Measurements from ENCODE around the gene RTKN2. TPM values are rescaled to one million over a fixed set of nuclear protein-coding genes. Genes with fewer than 3 reads are reported as not detected.

The RTKN2 gene
- total RNA-seq, 1 experiment from 2014 or later = 14.4 TPM

- no peak for DNase-seq
- H3K27me3 Mint-ChIP-seq (ENCODE audit: low read depth) = no peaks in the 10 kb centered on the region
- H2BK15ac ChIP-seq (ENCODE audit: low read depth, low read length) = no peak overlapping the region
- H2AK5ac ChIP-seq (ENCODE audit: insufficient read length, low read length) = no peak overlapping the region
- H3K9me3 Mint-ChIP-seq = no peaks in the 10 kb centered on the region
- H4K20me1 ChIP-seq (ENCODE audit: control insufficient read depth, insufficient read depth, insufficient read length) = no peaks in the 10 kb centered on the region
- no peak overlapping the region for H3K56ac ChIP-seq (ENCODE audit: insufficient read length, low read depth, low read length)
- H3K79me2 ChIP-seq (ENCODE audit: insufficient read depth, low read length) = peaks cover 2% of the 10 kb centered on the region; the same call in 1 of the 2 replicates
- H2BK12ac ChIP-seq (ENCODE audit: insufficient read length, low read depth, low read length) = no peak overlapping the region
- no peak overlapping the region for H4K8ac ChIP-seq (replicated peaks; ENCODE audit: insufficient read length, low read depth, low read length)
- H3K9me3 ChIP-seq (ENCODE audit: control insufficient read depth, low read depth, low read length) = no peaks in the 10 kb centered on the region
- H3K14ac ChIP-seq (ENCODE audit: insufficient read depth, low read length) = no peak overlapping the region
- no peak overlapping the region for H3K23ac ChIP-seq (ENCODE audit: insufficient read length, low read depth, low read length)
- no peak overlapping the region for H4K91ac ChIP-seq (ENCODE audit: insufficient read length, low read depth, low read length)
- peaks cover 18 to 21% of the 10 kb centered on the region in 2 experiments for H3K4me1 Mint-ChIP-seq
- H3K36me3 Mint-ChIP-seq (ENCODE audit: insufficient read depth in 1 of 3, low read depth in 3 of 3) = peaks cover 8 to 26% (median 15%) of the 10 kb centered on the region in 3 experiments; a peak in 5 of 7 replicates
- no peak overlapping the region for H3K4ac ChIP-seq (ENCODE audit: low read depth, low read length)
- H2BK20ac ChIP-seq (ENCODE audit: low read depth, low read length, poor library complexity, severe bottlenecking) = no peak overlapping the region
- peaks cover 2% of the 10 kb centered on the region for H3K79me1 ChIP-seq (ENCODE audit: insufficient read depth, low read depth, low read length, poor library complexity, severe bottlenecking)
- H3K4me1 ChIP-seq (ENCODE audit: insufficient read depth, low read length) = peaks cover 5% of the 10 kb centered on the region; the same call in 1 of the 2 replicates
- no peak overlapping the region for H3K4me2 ChIP-seq (ENCODE audit: insufficient read depth, insufficient read length, low read length)
- no peak overlapping the region for H3K27ac Mint-ChIP-seq
- H2AFZ ChIP-seq (ENCODE audit: low read length) = no peak overlapping the region
- no peak overlapping the region for H3K18ac ChIP-seq (ENCODE audit: insufficient read length, low read depth, low read length)
- H2BK120ac ChIP-seq (ENCODE audit: low read depth, low read length, poor library complexity, severe bottlenecking) = no peak overlapping the region
- H3K23me2 ChIP-seq (ENCODE audit: insufficient read length, low read depth, low read length, poor library complexity, severe bottlenecking) = no peaks in the 10 kb centered on the region
- no peak overlapping the region for H3K4me3 Mint-ChIP-seq
- no peak for TF ChIP-seq CTCF (conservative IDR thresholded peaks at IDR 0.05)
- H3K27me3 ChIP-seq (ENCODE audit: insufficient read depth, low read length) = no peaks in the 10 kb centered on the region
- no peak overlapping the region for H3K27ac ChIP-seq (ENCODE audit: insufficient read length, low read depth, low read length)
- no peak overlapping the region for H3K9ac ChIP-seq (ENCODE audit: extremely low read depth, insufficient read length, low read length)
- no peak overlapping the region for H4K5ac ChIP-seq (ENCODE audit: insufficient read length, low read depth, low read length)
- H2BK5ac ChIP-seq (ENCODE audit: insufficient read length, low read length) = no peak overlapping the region
- no peak overlapping the region for H3T11ph ChIP-seq (ENCODE audit: low read length)
Observed at GRCh38 chr10:62261666-62262065, 7.0 kb downstream of the RTKN2 start.

All from H9 (cell line).